IPS-18c (cell line): Measurements from ENCODE around the gene PDHX.

Experiments
- H3K4me3 ChIP-seq: 2 replicates; pipeline ENCODE4 v1.7.0; 2013; ENCODE audit warnings: low read depth, mild to moderate bottlenecking, low read length, moderate library complexity; ENCODE audit not compliant: insufficient read depth
- H3K9me3 ChIP-seq: one replicate; pipeline ENCODE4 v1.6.1; 2013; ENCODE audit warnings: mild to moderate bottlenecking, low read length, moderate library complexity; ENCODE audit not compliant: control insufficient read depth, insufficient read depth

Gene PDHX

GRCh38 chr11:35042913-35043312, 126.5 kb downstream of the PDHX start:
- Histone ChIP-seq H3K4me3 (no peak overlapping the region), H3K9me3 (no peaks in the 10 kb centered on the region)

GRCh38 chr11:35043936-35044335, 127.5 kb downstream of the PDHX start:
- H3K4me3 ChIP-seq: no peak overlapping the region
- no peaks in the 10 kb centered on the region for H3K9me3 ChIP-seq

- H3K4me3 ChIP-seq: no peak overlapping the region
These were observed 128.9 kb downstream of the PDHX start for GRCh38 chr11:35045236-35045820.

More at GRCh38 chr11:35045236-35045820, 128.9 kb downstream of the PDHX start:
- H3K9me3 ChIP-seq: no peaks in the 10 kb centered on the region
